Kidney capillary endothelial cell (primary cell): Measurements from ENCODE around the gene SYT1.
"Not testable (repeated sequence)": the region's sequence is repeated elsewhere in the genome, so short reads cannot be mapped to it uniquely, and the experiment has no call there.

Source experiments
- DNase-seq: peaks from one replicate; pipeline ENCODE4 v3.0.0-alpha.2; 2018; ENCODE audit warnings: low spot score

Gene SYT1

GRCh38 chr12:79141776-79142175, 277.2 kb downstream of the SYT1 start:
- no peak for DNase-seq

- DNase-seq, result no peak
These were observed 279.2 kb downstream of the SYT1 start for GRCh38 chr12:79143803-79144202.

GRCh38 chr12:79151956-79152355, 287.4 kb downstream of the SYT1 start:
- DNase-seq, result no peak

GRCh38 chr12:79155683-79156082, 291.1 kb downstream of the SYT1 start:
- DNase-seq, result no peak

GRCh38 chr12:79156846-79157463, 292.4 kb downstream of the SYT1 start:
- DNase-seq, result no peak

GRCh38 chr12:79161249-79161934, 296.8 kb downstream of the SYT1 start:
- no peak for DNase-seq

GRCh38 chr12:79162147-79162772, 297.7 kb downstream of the SYT1 start:
- DNase-seq, result no peak

GRCh38 chr12:79162948-79163347, 298.4 kb downstream of the SYT1 start:
- DNase-seq, result no peak

GRCh38 chr12:79164890-79165289, 300.3 kb downstream of the SYT1 start:
- no peak for DNase-seq

- DNase-seq, result no peak
These were observed 304.1 kb downstream of the SYT1 start for GRCh38 chr12:79168687-79169086.

- DNase-seq, result peak; percentile 9
These were observed 310.1 kb downstream of the SYT1 start for GRCh38 chr12:79174626-79175025.

GRCh38 chr12:79183003-79183402, 318.4 kb downstream of the SYT1 start:
- DNase-seq, result no peak

- peak; percentile 52 for DNase-seq
These were observed 319.4 kb downstream of the SYT1 start for GRCh38 chr12:79183926-79184325.

GRCh38 chr12:79186506-79186905, 321.9 kb downstream of the SYT1 start:
- no peak for DNase-seq

- DNase-seq, result no peak
These were observed 322.5 kb downstream of the SYT1 start for GRCh38 chr12:79187032-79187431.

GRCh38 chr12:79191391-79191790, 326.8 kb downstream of the SYT1 start:
- no peak for DNase-seq

- no peak for DNase-seq
These were observed 330.0 kb downstream of the SYT1 start for GRCh38 chr12:79194595-79194994.

GRCh38 chr12:79199166-79199565, 334.6 kb downstream of the SYT1 start:
- DNase-seq, result no peak

GRCh38 chr12:79200176-79200575, 335.6 kb downstream of the SYT1 start:
- DNase-seq, result no peak

- no peak for DNase-seq
These were observed 338.6 kb downstream of the SYT1 start for GRCh38 chr12:79203058-79203647.

- no peak for DNase-seq
These were observed 342.3 kb downstream of the SYT1 start for GRCh38 chr12:79206871-79207270.

- not testable (repeated sequence) for DNase-seq
These were observed 345.8 kb downstream of the SYT1 start for GRCh38 chr12:79210403-79210802.

GRCh38 chr12:79217306-79217705, 352.7 kb downstream of the SYT1 start:
- no peak for DNase-seq
